ENCODE results near the gene BRD2.

Gene BRD2

DNA sequence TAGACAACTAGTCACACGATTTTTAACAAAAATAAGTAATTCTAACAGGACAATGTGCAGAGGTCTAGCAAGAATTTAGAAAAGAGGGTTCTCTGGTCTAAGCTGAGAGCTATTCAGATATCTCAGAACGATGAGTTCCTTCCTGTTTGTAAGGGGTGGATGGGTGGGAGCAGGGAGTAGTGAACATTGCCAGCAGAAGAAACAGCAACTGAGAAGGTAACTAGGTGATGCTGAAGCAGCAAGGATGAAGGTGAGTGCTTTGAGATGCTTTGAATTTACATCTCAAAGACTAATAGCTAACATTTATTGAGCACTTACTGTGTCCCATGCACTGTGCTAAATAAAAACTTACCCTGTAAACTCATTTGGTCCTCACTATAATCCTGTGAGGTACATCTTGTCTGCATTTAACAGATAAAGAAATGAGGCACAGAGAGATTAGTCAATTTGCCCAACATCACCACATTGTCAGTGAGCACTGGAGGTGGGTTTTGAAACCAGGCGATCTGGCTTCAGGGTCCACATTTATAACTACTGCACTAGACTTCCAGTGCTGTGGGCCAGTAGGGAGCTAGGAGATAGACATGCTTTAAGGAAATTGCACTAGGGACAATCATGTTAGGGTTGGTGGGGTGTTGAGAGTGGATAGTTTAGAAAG lies 15.7 kb downstream of the BRD2 start:
- H3K4me3 ChIP-seq (replicated peaks; ENCODE audit: insufficient read depth, low read length): no peak overlapping the region
- no peak overlapping the region for H3K27ac ChIP-seq (replicated peaks)
- no peak for DNase-seq (ENCODE audit: low read depth in 1 of 2, low spot score in 1 of 2)
- no peaks in the 10 kb centered on the region for H3K27me3 ChIP-seq (ENCODE audit: insufficient read depth, poor library complexity, severe bottlenecking)
- TF ChIP-seq, protein P1, sequence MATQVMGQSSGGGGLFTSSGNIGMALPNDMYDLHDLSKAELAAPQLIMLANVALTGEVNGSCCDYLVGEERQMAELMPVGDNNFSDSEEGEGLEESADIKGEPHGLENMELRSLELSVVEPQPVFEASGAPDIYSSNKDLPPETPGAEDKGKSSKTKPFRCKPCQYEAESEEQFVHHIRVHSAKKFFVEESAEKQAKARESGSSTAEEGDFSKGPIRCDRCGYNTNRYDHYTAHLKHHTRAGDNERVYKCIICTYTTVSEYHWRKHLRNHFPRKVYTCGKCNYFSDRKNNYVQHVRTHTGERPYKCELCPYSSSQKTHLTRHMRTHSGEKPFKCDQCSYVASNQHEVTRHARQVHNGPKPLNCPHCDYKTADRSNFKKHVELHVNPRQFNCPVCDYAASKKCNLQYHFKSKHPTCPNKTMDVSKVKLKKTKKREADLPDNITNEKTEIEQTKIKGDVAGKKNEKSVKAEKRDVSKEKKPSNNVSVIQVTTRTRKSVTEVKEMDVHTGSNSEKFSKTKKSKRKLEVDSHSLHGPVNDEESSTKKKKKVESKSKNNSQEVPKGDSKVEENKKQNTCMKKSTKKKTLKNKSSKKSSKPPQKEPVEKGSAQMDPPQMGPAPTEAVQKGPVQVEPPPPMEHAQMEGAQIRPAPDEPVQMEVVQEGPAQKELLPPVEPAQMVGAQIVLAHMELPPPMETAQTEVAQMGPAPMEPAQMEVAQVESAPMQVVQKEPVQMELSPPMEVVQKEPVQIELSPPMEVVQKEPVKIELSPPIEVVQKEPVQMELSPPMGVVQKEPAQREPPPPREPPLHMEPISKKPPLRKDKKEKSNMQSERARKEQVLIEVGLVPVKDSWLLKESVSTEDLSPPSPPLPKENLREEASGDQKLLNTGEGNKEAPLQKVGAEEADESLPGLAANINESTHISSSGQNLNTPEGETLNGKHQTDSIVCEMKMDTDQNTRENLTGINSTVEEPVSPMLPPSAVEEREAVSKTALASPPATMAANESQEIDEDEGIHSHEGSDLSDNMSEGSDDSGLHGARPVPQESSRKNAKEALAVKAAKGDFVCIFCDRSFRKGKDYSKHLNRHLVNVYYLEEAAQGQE (IDR thresholded peaks at IDR 0.05; ENCODE audit: insufficient replicate concordance, low read depth): no peak
- no peak for TF ChIP-seq SPI1 (IDR thresholded peaks at IDR 0.05; ENCODE audit: borderline replicate concordance, low read depth)
- no peak for TF ChIP-seq GABPA (IDR thresholded peaks at IDR 0.05; ENCODE audit: low read depth)
- no peak for TF ChIP-seq POLR2AphosphoS5 (IDR thresholded peaks at IDR 0.05; ENCODE audit: low read depth)
- TF ChIP-seq, protein P2, sequence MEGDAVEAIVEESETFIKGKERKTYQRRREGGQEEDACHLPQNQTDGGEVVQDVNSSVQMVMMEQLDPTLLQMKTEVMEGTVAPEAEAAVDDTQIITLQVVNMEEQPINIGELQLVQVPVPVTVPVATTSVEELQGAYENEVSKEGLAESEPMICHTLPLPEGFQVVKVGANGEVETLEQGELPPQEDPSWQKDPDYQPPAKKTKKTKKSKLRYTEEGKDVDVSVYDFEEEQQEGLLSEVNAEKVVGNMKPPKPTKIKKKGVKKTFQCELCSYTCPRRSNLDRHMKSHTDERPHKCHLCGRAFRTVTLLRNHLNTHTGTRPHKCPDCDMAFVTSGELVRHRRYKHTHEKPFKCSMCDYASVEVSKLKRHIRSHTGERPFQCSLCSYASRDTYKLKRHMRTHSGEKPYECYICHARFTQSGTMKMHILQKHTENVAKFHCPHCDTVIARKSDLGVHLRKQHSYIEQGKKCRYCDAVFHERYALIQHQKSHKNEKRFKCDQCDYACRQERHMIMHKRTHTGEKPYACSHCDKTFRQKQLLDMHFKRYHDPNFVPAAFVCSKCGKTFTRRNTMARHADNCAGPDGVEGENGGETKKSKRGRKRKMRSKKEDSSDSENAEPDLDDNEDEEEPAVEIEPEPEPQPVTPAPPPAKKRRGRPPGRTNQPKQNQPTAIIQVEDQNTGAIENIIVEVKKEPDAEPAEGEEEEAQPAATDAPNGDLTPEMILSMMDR (IDR thresholded peaks at IDR 0.05; ENCODE audit: insufficient read depth, low read length): no peak

DNA sequence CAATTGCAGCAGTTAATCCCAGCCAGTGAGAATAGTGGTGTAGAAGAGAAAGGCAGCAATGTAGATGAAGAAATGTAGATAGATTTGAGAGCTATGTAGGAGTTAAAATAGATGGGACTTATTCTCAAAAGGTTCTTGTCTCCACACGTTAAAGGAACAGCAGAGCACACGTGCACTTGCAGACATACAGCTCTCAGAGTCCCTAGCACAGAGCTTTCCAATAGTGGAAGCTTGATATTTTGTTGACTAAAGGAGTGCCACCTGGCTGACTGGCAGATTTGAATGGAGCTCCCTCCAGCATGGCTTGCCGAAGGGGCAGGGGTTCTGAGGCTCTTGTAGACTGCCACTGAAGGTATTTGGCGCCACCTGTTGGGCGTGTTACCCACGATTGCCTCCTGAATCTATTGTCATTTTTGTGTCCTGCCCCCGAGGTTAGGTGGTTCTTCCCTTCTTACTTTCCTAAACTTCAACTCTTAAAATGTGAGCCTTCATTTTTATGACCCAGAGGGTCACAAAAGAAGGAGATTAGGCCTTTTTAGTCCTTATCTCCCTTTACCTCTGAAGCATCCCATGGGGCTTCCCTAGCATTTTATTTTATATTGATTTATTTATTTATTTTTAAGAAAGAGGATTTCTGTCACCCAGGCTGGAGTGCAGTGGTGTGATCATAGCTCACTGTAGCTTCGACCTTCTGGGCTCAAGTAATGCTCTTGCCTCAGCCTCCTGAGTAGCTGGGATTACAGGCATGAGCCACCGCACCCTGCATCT lies 16.4 kb downstream of the BRD2 start:
- no peak overlapping the region for H3K4me3 ChIP-seq (replicated peaks; ENCODE audit: insufficient read depth, low read length)
- peak; percentile 52 to 87 for DNase-seq (ENCODE audit: low read depth in 1 of 2, low spot score in 1 of 2)
- no peaks in the 10 kb centered on the region for H3K27me3 ChIP-seq (ENCODE audit: insufficient read depth, poor library complexity, severe bottlenecking)
- TF ChIP-seq POLR2AphosphoS5 (IDR thresholded peaks at IDR 0.05; ENCODE audit: low read depth): no peak
- TF ChIP-seq, protein P2 (IDR thresholded peaks at IDR 0.05; ENCODE audit: insufficient read depth, low read length): peak; percentile 66
- H3K27ac ChIP-seq (replicated peaks): no peak overlapping the region

DNA sequence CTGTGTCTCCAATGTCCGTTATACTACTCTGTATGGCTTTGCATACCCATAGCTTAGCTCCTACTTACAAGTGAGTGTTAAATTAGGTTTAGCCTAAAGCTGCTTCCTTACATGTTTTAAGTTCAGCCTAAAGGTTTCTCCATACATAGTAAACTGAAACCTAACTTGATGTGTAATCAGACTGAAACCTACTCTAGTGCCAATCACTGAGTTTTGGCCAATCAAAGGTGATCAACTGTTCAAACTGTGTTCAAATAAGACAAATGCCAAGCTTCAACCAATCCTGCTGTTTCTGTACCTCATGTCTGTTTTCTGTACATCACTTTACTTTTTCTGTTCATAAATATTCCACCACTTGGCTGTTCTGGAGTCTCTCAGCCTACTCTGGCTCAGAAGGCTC lies 21.0 kb downstream of the BRD2 start:
- no peak for TF ChIP-seq GABPA (IDR thresholded peaks at IDR 0.05; ENCODE audit: low read depth)
- TF ChIP-seq POLR2AphosphoS5 (IDR thresholded peaks at IDR 0.05; ENCODE audit: low read depth): no peak
- TF ChIP-seq, protein P1 (IDR thresholded peaks at IDR 0.05; ENCODE audit: insufficient replicate concordance, low read depth): no peak
- no peak for TF ChIP-seq SPI1 (IDR thresholded peaks at IDR 0.05; ENCODE audit: borderline replicate concordance, low read depth)
- TF ChIP-seq, protein P2 (IDR thresholded peaks at IDR 0.05; ENCODE audit: insufficient read depth, low read length): no peak
- Histone ChIP-seq H3K27ac (replicated peaks) (no peak overlapping the region), H3K4me3 (replicated peaks; ENCODE audit: insufficient read depth, low read length) (no peak overlapping the region), H3K27me3 (ENCODE audit: insufficient read depth, poor library complexity, severe bottlenecking) (no peaks in the 10 kb centered on the region)
- no peak for DNase-seq (ENCODE audit: low read depth in 1 of 2, low spot score in 1 of 2)

All from HL-60 (cell line).